Activated gamma-delta T cell (primary cell): ENCODE results near the gene GGT1.
"Not testable (repeated sequence)": the region's sequence is repeated elsewhere in the genome, so short reads cannot be mapped to it uniquely, and the experiment has no call there.

ENCODE experiments used
- DNase-seq: peaks from one replicate; lab custom pipeline; 2025; lab: John Stamatoyannopoulos, UW

GGT1 gene

GRCh38 chr22:24636513-24636912, 33.5 kb downstream of the GGT1 start:
- DNase-seq = not testable (repeated sequence)

GRCh38 chr22:24642307-24642706, 39.3 kb downstream of the GGT1 start:
- DNase-seq = not testable (repeated sequence)

DNA sequence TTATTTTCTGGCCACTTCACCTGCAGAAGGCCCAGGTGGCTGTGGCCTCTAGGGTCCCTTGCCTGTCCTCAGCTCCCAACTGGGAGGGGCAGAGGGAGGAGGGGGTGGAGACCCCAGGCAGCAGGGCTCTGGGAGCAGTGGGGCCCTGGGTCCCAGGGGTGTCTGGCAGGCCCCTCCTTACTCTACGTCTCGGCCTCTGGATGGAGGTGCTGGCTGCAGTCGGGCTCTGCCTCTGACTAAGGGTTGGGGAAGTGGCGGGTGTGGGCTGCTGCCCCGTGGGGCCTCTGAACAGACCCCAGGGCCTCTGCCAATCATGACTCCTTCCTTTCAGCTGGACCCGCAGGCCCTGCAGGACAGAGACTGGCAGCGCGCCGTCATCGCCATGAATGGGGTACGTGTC, 41.4 kb downstream of the GGT1 start:
- not testable (repeated sequence) for DNase-seq

GRCh38 chr22:24645408-24646399, 42.7 kb downstream of the GGT1 start:
- DNase-seq = not testable (repeated sequence)

DNA sequence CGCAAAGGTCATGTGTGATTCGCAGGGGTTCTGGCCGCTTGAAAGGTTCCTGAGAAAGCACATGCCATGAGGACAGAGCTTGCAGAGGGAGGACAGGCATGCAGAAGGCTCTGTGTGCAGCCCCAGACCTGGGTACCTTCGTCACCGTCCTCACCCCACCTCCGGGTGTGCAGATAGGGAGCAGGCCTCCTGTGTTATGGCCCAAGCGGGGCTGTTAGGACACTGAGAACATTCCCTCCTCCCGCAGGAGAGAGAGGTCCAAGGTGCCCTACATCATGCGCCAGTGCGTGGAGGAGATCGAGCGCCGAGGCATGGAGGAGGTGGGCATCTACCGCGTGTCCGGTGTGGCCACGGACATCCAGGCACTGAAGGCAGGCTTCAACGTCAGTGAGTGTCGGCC, 43.8 kb downstream of the GGT1 start:
- DNase-seq = not testable (repeated sequence)

GRCh38 chr22:24649371-24649770, 46.4 kb downstream of the GGT1 start:
- DNase-seq = not testable (repeated sequence)

DNA sequence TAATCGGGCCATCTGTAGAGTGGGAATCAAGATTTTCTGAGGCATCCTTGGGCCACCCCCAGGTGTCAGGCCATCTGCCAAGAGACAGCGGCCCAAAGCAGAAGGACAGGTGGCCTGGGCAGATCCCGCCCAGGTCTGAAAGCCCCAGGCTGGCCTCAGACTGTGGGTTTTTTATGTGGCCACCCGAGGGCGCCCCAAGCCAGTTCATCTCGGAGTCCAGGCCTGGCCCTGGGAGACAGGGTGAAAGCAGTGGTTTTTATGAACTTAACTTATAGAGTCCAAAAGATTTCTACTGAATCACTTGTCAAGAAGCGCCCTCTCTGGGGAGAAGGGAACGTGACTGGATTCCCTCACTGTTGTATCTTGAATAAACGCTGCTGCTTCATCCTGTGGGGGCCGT, 47.9 kb downstream of the GGT1 start:
- not testable (repeated sequence) for DNase-seq

GRCh38 chr22:24665395-24665794, 62.4 kb downstream of the GGT1 start:
- DNase-seq = not testable (repeated sequence)

DNA sequence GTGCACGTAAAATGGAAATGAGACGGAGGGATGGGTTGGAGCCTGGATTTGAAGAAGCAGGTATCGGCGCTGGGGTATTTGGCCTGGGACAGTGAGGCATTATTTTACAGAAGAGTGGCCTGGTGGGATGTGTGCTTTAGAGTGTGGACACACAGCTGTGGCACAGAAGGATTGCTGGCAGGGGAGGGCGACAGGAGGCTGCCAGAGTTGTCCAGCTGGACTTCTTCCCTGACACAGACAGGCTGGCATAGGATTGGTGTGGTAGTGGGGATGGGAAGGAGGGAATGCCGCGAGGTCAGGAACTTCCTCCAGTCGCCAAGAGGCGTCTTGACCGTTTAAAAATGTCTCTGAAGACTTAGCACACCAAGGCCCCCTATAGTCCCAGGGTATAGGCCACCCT, 64.9 kb downstream of the GGT1 start:
- DNase-seq = not testable (repeated sequence)

DNA sequence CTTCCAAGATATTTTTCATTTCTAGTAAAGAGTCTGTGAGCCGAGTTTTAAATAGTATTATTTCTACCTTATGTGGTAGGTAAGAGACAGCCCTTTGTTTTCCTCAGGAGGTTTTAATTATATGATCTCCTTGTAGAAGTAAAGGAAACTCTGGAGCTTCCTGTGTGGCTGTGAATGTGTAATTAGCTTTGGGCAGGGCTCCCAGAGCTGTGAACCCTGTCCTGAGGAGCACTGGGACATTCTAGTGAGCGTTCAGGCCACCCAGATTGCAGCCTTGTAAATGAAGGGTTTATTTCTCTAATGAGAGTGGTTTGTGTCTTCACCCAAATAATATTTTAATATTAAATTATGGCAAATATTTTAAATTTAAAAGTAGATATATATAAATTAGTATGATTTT, 69.5 kb downstream of the GGT1 start:
- not testable (repeated sequence) for DNase-seq
